HTERT RPE-1 (cell line): Measurements from ENCODE around the gene CMTR1.
"Not testable (repeated sequence)": the region's sequence is repeated elsewhere in the genome, so short reads cannot be mapped to it uniquely, and the experiment has no call there.

Experiments used
- in situ Hi-C: fragments of 300-500 bp; cut with MboI; formaldehyde crosslinking; loops from 4 replicates; pipeline ENCODE4 v1.14.3; 2020; ENCODE audit warnings: low sequenced_read_pairs

The CMTR1 gene

DNA sequence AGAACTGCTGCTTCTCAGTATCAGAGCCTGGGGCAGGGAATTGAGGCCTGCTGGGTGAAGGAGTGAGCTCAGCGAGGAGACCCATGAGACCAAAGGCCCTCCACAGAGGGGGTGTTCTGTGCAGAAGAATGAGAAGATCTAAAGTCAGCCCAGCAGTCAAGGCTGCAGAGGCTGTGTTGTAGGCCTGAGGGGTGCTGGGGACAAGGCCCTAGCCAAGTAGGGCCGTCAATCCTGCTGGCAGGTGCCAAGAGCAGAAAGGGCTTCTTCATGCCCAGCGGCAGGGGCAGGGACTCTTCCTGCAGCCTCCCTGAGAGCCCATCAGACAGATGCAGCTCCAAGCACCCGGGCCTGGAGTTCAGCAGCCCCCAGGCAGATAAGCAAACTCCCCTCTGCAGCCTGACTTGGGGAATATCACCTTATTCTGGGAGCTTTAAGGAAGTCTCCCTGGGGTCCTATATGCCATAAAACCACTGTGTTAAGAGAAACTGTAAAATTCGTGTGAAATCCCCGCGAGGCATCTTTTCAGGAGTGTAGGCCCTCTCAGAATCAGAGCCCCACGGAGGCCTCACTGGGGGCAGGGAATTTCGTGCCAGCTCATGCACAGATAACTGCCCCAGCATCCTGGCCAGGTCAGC, 57.6 kb downstream of the CMTR1 start:
- in situ Hi-C loops = loop anchor here (25.0 kb wide), 1 partner anchor 197 kb away; the partner anchor contains the start of gene MDGA1

DNA sequence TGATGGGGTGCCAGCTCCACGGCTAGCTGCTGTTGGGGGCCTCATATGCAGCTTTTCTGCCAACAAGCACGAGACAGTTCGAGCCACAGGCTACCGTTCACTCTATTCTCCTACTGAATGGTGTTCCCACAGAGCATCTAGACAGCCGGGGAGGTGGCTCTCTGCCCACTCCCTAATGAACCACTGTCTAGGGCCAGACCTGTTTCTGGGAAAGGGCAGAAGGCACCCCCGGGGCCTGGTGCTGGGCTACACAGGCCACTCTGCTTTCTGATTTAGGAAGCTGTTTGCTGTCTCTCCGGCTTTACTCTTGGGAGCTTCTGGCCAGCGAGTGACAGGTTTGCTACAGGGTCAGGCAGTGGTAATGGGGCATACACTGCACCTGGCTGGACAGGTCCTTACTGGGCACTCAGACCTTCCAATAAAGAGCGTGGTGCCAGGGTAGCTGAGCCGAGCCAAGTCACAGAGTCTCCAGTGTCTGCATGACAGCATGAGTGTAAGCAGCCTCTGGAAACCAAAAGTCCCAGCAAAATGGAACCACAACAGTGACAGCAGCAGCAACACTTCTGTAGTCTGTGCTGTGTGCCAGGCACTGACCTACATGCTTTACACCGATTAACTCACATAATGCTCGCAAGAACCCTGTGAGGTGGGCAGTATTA, 58.3 kb downstream of the CMTR1 start:
- in situ Hi-C loops = loop anchor here (25.0 kb wide), 1 partner anchor 196 kb away; the partner anchor contains the start of gene MDGA1

DNA sequence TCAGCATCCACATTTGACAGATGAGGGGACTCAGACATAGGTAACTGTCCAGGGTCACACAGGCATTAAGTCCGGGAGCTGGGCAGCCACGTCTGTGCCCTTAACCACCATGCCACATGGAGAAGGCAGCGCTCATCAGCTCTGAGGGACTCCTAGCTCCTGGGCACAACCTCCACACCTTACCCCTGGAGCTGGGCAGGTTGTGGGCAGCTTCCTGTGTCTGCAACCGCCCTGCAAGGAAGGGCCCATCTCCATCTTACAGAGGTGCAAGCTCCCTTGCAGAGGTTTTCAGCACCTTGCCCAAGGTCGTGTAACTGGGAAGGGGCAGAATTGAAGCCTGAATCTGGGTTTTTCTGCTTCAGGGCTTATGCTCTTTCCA, 58.8 kb downstream of the CMTR1 start:
- in situ Hi-C loops = loop anchor here (25.0 kb wide), 1 partner anchor 195 kb away; the partner anchor contains the start of gene MDGA1

DNA sequence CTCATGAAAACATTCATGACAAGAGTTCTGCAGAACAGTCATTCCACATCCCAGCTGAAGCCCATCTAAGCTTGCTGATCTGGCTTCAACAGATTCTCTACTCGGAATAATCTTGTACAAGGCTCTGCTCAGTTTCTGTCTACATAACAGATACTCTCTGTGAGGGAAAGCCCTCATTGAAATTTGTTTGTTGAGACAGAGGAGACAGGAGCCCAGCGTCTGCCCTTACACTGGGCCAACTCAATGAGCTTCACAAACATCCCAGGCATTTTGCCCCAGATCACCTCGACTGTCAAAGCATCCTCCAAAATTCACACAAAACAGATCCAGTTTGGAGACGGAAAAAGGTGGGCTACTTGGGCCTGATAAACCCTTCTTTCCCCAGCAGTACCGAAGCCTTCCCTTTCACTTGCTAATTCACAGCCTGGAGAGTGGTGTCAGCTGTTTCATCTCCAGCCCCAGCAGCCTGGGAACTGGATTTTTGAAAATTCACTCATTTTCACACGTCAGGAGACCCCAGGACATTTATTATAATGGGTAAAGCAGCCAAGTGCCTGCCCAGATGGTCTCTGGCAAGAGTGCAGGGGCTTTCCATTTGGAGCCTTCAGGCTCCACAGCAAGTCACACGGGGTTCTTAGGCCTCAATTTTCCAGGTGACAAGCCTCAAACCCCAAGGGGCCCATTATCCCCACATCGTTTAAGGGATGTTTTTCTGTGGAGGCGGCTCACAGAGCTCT, 59.4 kb downstream of the CMTR1 start:
- in situ Hi-C loops = loop anchor here (25.0 kb wide), 1 partner anchor 195 kb away; the partner anchor contains the start of gene MDGA1

DNA sequence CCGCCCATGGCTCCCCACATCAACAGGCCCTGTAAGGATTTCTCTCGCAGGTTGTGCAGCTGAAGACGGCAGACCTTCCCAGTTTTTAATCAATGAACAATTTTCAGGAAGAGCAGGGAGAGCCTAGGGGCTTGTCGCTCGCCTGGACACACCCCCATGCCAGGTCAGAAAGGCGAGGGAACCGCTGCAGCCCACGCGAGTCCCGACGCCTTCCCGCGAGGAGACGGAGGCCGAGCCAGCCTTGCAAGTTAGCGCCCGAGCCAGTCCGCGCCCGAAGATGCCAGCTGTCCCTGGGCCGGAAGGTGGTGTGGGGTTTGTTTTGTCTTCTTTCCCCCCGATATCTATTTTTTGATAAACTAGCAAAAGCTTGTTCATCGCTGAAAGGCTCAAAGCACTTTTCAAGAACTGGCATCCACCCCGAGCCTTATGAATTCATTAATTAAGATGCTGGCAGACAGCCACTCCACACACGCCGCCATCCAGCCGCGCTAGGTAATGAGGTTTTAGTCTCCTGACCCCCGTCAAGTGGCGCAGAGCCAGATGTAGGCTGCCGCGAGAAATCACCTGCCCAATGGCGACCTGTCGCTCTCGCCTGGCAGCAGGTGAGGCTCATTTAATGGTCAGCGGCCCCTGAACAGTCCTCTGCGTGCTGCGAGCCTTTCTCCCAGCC, 60.1 kb downstream of the CMTR1 start:
- in situ Hi-C loops = loop anchor here (25.0 kb wide), 1 partner anchor 194 kb away; the partner anchor contains the start of gene MDGA1

DNA sequence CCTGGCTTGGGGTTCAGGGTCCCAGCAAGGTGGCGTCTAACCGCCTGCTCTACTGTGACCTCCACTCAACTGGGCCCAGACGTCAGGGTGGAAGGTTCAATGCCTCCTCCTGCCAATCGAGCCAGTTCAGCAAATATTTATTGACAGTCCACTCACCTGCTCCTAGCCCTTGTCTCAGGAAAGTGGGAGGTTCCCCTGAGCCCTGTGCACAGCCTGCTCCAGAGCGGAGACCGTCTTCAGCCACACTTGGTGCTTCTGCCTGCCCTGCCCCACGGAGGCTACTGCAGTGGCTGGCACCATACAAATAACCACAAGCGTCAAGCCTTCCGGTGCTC, 60.6 kb downstream of the CMTR1 start:
- in situ Hi-C loops = loop anchor here (25.0 kb wide), 1 partner anchor 194 kb away; the partner anchor contains the start of gene MDGA1

DNA sequence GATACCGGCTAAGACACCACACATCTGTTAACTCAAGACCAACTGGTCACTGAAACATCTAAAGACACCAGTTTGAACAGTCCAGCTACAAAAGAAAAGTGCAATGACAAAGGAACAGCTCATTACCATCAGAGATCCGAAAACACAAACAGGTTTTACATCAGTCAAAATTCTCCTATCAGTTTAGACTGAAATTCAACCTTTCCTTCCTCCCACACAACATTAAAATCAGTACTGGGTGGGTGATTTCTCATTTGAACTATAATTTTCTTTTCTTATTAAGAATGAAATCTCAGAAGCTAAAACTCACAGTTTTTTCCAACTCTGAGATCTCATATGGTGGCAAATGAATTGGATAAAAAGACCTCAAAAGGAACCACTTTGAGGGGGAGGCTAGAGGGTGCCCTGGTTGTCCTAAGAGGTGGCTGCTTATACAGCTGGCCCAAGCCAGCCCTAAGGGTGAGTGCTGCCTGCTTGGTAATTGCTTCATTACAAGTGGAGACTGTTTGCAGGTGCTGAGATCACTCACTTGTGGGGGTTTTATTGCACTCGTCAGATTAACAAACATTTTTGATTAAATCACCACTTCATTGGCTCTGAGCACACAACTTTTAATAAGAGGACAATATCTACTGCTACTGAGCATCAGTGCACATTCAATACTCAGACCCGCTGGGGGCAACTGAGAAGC, 62.4 kb downstream of the CMTR1 start:
- in situ Hi-C loops = loop anchor here (25.0 kb wide), 1 partner anchor 192 kb away; the partner anchor contains the start of gene MDGA1

DNA sequence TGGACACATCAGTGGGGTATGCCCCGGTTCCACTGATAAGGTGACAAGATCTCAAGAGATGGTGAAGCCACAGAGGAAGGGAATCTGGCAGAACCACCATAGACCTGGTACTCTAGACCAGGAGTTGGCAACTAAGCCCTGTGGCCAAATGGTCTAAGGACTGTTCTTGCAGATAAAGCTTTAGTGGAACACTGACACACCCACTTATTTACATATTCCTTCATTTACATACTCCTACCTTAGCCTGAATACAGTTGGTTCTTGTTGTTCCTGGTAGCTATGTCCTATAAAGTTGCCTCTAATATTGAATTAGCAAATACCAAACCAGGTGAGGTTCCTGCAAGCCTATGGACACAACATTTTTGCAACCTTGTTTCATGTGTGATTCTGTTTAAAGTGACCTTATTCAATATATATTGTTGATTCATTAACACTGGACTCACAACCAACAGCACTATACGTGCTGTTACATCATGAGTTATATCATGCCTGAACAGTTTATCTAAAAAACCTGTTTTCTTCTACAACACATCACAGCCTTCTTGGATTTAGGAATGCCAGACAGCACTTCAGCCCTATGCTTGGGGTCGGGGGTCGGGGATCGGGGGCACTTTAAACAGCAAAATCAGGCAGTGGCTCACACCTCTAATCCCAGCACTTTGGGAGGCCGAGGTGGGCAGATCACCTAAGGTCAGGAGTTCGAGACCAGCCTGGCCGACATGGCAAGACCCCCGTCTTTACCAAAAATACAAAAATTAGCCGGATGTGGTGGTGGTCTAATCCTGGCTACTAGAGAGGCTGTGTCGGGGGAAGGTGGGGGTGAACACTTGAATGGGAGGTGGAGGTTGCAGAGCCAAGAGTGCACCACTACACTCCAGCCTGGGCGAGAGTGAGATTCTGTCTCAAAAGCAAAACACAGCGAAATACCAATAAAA, 64.2 kb downstream of the CMTR1 start:
- in situ Hi-C loops = loop anchor here (25.0 kb wide), 1 partner anchor 190 kb away; the partner anchor contains the start of gene MDGA1

DNA sequence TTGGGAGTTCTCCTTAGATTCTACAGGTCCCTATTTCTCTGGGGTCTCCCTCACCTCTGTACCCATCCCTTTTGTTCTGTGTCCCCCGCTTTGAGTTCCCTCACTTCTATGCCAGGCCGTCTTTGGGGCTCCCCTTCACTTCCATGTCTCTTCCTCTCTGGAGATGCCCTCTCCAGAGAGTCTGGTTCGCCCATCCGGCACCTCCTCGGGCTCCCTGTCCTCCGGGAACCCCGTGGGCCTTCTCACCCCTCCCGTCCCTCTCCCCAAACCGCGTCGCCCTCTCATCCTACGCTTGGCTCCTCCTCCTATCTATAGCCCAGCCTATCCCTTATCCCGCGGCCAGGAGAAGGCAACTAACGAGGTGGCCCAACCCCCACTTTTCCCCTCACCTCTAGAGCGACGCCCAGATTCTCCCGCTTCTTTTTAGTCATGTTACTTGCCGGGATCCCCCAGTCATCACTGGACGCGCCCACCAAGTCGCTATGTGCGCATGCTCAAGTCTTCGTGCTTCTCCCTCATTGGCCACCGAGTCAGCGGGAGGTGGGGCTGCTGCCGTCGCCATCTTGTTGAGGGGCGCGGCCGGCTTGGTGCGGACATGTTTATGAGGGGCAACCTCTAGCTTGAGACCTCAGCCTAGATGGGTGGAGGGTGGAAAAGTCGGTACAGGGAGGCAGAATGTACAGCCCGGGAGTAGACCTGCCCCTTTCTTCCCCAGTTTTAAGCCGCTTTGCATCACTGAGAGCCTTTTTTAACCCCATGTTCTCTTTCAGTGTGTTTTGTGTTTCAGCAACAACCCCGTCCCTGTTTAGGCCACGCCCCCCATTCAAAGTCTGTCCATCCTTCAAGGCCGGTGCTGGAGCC, 66.6 kb downstream of the CMTR1 start, which contains the start of gene CCDC167:
Gene CCDC167, minus strand, starts transcription at position 461 of the 861 bp plus-strand sequence. Its CDS starts 30 bp downstream, at position 431.
- in situ Hi-C loops = loop anchor here (25.0 kb wide), 1 partner anchor 188 kb away; the partner anchor contains the start of gene MDGA1

DNA sequence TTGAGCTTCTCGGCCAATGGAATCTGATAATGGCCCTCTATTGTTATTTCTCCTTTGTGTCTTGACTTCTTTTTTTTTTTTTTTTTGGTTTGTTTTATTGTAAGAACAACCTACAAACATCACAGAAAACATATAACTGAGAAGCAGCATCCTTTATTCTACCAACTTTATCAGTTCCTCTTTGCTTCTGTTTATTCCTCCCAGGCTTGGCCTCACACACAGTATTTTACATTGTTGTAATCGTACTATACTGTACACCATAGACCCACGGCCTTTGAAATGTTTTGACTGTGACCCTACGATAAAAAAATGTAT, 67.2 kb downstream of the CMTR1 start:
- in situ Hi-C loops = no loop called here

DNA sequence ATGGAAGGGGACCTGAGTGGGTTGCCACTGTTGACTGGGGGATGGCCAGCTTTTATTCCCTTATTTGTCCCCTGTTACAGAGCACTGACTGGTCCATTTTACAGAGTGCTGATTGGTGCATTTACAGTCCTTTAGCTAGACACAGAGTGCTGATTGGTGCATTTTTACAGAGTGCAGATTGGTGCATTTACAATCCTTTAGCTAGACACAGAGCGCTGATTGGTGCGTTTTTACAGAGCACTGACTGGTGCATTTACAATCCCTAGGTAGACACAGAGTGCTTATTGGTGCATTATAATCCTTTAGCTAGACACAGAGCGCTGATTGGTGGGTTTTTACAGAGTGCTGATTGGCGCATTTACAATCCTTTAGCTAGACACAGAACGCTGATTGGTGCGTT, 67.9 kb downstream of the CMTR1 start:
- in situ Hi-C loops = not testable (repeated sequence)

DNA sequence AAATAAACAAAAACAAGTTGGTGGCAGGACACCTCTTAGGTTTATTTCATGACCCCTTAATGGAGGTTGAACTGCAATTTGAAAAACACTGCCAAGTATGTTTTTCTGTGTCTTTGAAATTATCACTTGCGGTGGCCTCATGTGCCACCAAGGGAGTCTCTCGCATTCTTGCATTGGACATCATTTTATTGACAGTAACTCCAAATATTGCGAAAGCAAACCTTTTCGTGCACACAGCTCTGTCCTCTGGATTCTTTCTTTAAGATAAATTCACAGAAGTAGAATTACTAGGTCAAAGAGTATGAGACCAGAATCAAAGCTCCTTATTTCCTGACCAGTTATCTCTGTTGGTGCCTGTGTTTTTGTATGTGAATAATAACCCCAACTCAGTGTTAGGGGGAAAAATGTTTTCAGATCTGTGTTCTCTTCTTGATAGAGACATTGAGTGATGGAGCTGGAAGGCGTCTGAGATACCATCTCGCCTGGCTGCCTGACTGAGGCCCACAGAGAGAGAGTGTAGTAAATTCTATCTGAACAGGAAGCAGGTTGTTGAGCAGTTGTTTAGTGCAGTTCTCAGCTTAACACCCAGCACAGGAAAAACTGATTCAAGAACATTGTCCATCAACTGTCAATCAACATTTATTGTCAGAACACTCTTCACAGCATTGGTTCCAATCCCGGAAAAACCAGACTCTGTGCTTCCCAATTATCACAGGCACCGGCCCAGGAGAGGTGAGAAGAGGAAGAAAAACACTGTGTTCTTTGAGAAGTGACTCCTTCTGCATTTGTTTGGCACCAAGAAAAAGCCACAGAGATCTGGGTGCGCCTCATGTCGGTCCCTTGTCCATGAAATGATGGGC, 68.8 kb downstream of the CMTR1 start:
- in situ Hi-C loops = no loop called here

DNA sequence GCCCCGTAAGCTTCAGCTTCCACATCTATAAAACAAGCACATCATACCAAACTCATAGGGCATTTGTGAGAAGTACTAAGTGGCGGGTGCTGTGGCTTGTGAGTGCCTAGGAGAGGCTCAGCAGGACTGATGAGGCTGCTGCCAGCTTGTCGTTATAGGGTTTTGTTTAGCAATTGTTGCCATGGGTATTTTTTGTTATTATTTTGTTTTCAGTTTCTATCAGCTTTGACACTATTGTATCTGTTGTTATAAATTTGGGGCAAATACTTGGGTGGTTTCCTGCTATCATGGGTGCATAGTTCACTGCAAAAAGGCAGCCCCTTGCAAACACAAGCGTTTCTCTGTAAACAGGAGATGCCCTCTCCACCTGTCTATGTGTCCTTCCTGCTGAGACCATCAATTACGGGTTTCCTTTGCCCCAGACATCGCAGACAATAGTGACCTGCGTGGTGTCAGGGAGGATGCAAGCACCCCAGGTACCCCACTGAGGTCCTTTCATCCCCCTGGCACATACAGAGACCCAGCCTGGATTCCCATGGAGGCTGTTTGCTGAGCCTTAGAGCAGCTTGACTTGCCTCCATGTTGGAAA, 69.8 kb downstream of the CMTR1 start:
- in situ Hi-C loops = no loop called here

DNA sequence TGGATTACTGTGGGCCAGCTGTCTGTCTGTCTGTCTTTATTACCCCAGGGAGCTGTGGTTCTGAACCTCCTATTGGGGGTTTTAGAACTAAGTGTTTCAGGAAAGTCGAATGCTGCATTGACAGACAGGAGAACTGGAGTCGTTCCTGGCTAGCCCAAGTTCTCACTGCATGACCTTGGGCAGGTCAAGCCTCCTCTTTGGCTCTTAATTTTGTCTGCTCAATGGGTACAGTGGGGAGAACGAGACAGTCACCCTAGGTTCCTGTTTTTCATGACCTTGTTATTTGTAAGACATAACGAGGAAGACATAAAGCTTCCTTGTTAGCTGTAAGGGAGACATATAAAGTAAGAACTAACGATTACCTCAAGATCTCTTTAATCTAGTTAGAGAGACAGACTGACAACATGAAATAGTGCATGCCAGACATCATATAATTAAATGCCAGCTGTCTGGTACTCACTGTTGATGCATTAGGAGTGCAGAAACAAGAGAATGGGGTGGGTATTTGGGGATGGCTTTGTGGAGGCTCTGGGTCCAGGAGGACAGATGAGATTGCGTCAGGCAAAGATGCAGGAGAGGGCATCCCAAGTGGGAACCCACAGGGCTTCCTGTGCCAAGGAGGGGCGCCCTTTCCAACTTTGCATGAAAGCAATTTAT, 70.4 kb downstream of the CMTR1 start:
- in situ Hi-C loops = no loop called here

DNA sequence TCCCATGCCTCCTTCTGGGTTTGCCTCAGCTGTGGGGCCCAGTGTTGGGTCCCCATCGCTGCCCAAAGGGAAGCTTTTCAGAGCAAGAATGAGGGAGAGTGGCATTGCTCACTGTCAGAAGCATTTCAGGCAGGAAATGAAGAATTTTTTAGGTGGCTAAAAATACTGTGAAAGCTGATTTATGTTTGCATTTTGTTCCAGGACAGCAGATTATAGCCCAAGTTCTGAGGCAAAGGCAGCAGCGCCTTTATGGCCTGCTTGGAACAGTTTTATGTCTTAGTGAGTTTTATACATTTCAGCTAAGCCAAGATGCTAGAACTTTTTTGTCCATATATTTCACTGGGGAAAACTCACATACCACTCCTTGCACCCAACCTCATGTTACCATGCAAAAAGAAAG, 71.0 kb downstream of the CMTR1 start:
- in situ Hi-C loops = no loop called here

DNA sequence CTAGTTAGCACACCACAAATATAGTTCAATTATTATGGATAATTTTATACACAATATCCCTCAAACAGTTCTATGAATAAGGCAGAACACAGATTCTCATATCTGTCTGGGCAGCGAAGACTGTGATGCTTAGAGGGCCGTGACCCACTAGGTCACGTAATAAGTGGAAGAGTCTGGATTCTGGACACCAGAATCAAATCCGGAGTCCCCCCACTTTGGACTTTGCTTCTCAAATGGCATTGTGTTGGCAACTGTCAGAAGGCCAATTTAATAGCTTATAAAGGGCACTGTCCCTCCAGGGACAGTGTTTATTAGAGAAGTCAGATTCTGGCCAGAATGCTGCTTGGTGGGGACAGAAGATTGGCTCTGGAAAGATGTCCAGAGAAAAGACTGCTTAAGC, 73.5 kb downstream of the CMTR1 start:
- in situ Hi-C loops = no loop called here

DNA sequence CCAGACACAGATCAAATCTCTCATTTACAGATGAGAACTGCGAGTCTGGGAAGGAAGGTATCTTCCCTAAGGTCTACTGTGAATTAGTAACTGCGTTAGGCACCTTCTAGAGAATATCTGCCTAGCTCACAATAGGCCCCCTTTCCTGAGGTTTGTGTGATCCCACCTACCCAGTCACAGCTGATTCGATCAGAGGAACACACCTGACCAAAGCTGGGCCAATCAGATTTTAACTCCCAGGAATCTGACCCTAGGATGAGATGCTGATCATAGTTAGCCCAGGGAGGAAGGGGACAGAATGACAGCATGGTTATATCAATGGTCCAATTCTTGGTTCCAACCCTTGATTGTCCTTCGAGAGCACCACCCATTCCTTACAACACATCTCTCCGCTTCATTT, 74.1 kb downstream of the CMTR1 start:
- in situ Hi-C loops = no loop called here
